Lower leg skin (tissue), 4 donors: ENCODE results near the gene NDEL1. TPM values are rescaled to one million over a fixed set of nuclear protein-coding genes. Genes with fewer than 3 reads are reported as not detected.

ENCODE experiments used
- DNase-seq, 2 donors: peaks; one replicate each; pipeline ENCODE4 v3.0.0-alpha.2; 2019; ENCODE audit warnings: low spot score in 2 of 2
- H3K4me3 ChIP-seq: fragments of 200-600 bp; sonication (generic); 2 replicates; pipeline ENCODE4 v1.5.1; 2017; ENCODE audit warnings: mild to moderate bottlenecking, low read depth; ENCODE audit not compliant: poor library complexity, severe bottlenecking
- CTCF ChIP-seq, 3 donors: fragments of 450-650 bp; IDR thresholded peaks; one replicate each; pipeline ENCODE4 v1.5.1; 2016; ENCODE audit warnings: antibody characterized with exemption in 3 of 3, mild to moderate bottlenecking in 3 of 3, moderate library complexity in 2 of 3
- POLR2A ChIP-seq, 2 donors: fragments of 450-650 bp; IDR thresholded peaks; one replicate each; pipeline ENCODE4 v1.6.1; 2016 to 2017; ENCODE audit warnings: antibody characterized with exemption in 2 of 2, mild to moderate bottlenecking in 1 of 2, moderate library complexity in 1 of 2
- WGBS, 2 donors: methylation state at CpG; one replicate each; pipeline ENCODE4 v1.1.5; 2018; 5-methylcytosine and 5-hydroxymethylcytosine counted together
- intact Hi-C: fragments of 100-400 bp; cut with DNase I; formaldehyde crosslinking; loops from one replicate; pipeline ENCODE4 v1.15.0; 2023; ENCODE audit warnings: low total_unique reads
- total RNA-seq, 4 donors: library from RNA; depleted of rRNA; stranded (reverse); fragments of >200 nt; gene quantifications; one replicate each; pipeline ENCODE4 v1.1.0, GENCODE V29; 2016

Gene NDEL1
- total RNA-seq, 4 donors from 2014 or later = 129 to 160 (median 145) TPM

- intact Hi-C loops = no loop called here
- TF ChIP-seq POLR2A (IDR thresholded peaks at IDR 0.05) = no peak
- no peak for TF ChIP-seq CTCF (IDR thresholded peaks at IDR 0.05)
- DNase-seq = peak in 1 of 2 donors; percentile 59
- WGBS, 2 donors = 83 to 86% methylated on average over 12 of the region's 12 CpGs
- H3K4me3 ChIP-seq = no peak overlapping the region
Observed at GRCh38 chr17:8494021-8494420, 58.3 kb downstream of the NDEL1 start.

GRCh38 chr17:8494506-8495111 lies 58.9 kb downstream of the NDEL1 start:
- no peak for DNase-seq
- intact Hi-C loops = no loop called here
- TF ChIP-seq POLR2A (IDR thresholded peaks at IDR 0.05) = no peak
- TF ChIP-seq CTCF (IDR thresholded peaks at IDR 0.05) = no peak
- H3K4me3 ChIP-seq = no peak overlapping the region
- WGBS, 2 donors = 84 to 86% methylated on average over 8 of the region's 8 CpGs

- WGBS, 2 donors = 87 to 89% methylated on average over 13 of the region's 13 CpGs
- TF ChIP-seq CTCF (IDR thresholded peaks at IDR 0.05) (no peak), POLR2A (IDR thresholded peaks at IDR 0.05) (no peak)
- peak in 1 of 2 donors; percentile 57 for DNase-seq
- no peak overlapping the region for H3K4me3 ChIP-seq
- intact Hi-C loops = no loop called here
Observed at GRCh38 chr17:8496081-8496480, 60.4 kb downstream of the NDEL1 start.

GRCh38 chr17:8499171-8499570 lies 63.5 kb downstream of the NDEL1 start:
- TF ChIP-seq CTCF (IDR thresholded peaks at IDR 0.05) (no peak), POLR2A (IDR thresholded peaks at IDR 0.05) (no peak)
- 91 to 94% methylated on average over 9 of the region's 9 CpGs for WGBS, 2 donors
- intact Hi-C loops = no loop called here
- DNase-seq = peak in 1 of 2 donors; percentile 46
- no peak overlapping the region for H3K4me3 ChIP-seq

GRCh38 chr17:8499614-8500013 lies 63.9 kb downstream of the NDEL1 start:
- 89 to 90% methylated on average over 5 of the region's 5 CpGs for WGBS, 2 donors
- H3K4me3 ChIP-seq = no peak overlapping the region
- intact Hi-C loops = no loop called here
- DNase-seq = peak in 1 of 2 donors; percentile 48
- TF ChIP-seq CTCF (IDR thresholded peaks at IDR 0.05) (no peak), POLR2A (IDR thresholded peaks at IDR 0.05) (no peak)

GRCh38 chr17:8500609-8501008 lies 64.9 kb downstream of the NDEL1 start:
- intact Hi-C loops = no loop called here
- peak in 1 of 2 donors; percentile 37 for DNase-seq
- WGBS, 2 donors = 67 to 68% methylated on average over 8 of the region's 8 CpGs
- no peak overlapping the region for H3K4me3 ChIP-seq
- TF ChIP-seq POLR2A (IDR thresholded peaks at IDR 0.05) (no peak), CTCF (IDR thresholded peaks at IDR 0.05) (no peak)
